HCT116 (cell line): Measurements from ENCODE around the gene ABLIM1. TPM values are rescaled to one million over a fixed set of nuclear protein-coding genes. Genes with fewer than 3 reads are reported as not detected.

Experiments used
- ATAC-seq: fragments of 200-7000 bp; cut with Tn5 transposase; 2 replicates; pipeline ENCODE4 v1.9.1; 2020; ENCODE audit warnings: mild to moderate bottlenecking, moderate library complexity
- BruUV-seq: library from RNA; stranded (reverse); fragments of 400-500 nt; replicated peaks from 2 replicates; lab custom pipeline; 2021; lab: Mats Ljungman, UMichigan
- CTCF ChIA-PET: fragments of 300-600 bp; sonication (Branson Sonifier 250); formaldehyde crosslinking; loops from one replicate; lab custom pipeline; 2021; ENCODE audit warnings: antibody characterized with exemption; lab: Charles Lee
- POLR2A ChIA-PET: fragments of 300-600, 350-600 bp; sonication (Branson Sonifier 250); formaldehyde crosslinking; loops from one replicate; lab custom pipeline; 2021; ENCODE audit warnings: antibody characterized with exemption; lab: Charles Lee
- RAD21 ChIA-PET, 2 experiments: fragments of 300-600 bp; sonication (Branson Sonifier 250); formaldehyde crosslinking; loops; one replicate each; lab custom pipeline; 2023; ENCODE audit warnings: low total read pairs in 2 of 2; ENCODE audit not compliant: uncharacterized antibody in 2 of 2, unreplicated experiment in 2 of 2, low non-redundant PET in 1 of 2; lab: Charles Lee
- DNase-seq: peaks from one replicate; pipeline ENCODE4 v3.0.0-alpha.2; 2010; ENCODE audit warnings: low read depth, low spot score
- H2AFZ ChIP-seq: fragments of 200-600 bp; shearing (Covaris generic), sonication (generic); 2 replicates; pipeline ENCODE4 v1.6.1; 2017; ENCODE audit warnings: low read depth, mixed run types, mixed read lengths, antibody characterized with exemption, low read length; ENCODE audit not compliant: poor library complexity, severe bottlenecking
- H3K27ac ChIP-seq: 2 replicates; pipeline ENCODE4 v1.5.1; 2012; ENCODE audit warnings: low read depth, low read length
- H3K27me3 ChIP-seq: fragments of 200-600 bp; sonication (generic); 2 replicates; pipeline ENCODE4 v1.6.1; 2016; ENCODE audit warnings: mixed run types, low read length, mixed read lengths; ENCODE audit not compliant: insufficient read depth
- H3K36me3 ChIP-seq, 2 experiments: fragments of 200-500 bp in 1 of 2; fragments of 200-600 bp in 1 of 2; sonication (Bioruptor generic) in 1 of 2; sonication (generic) in 1 of 2; 2 replicates each; pipeline versions ENCODE4 v1.5.1 to v1.6.1; 2014 to 2016; ENCODE audit warnings: low read length in 2 of 2, inconsistent platforms in 1 of 2, mixed read lengths in 1 of 2, mixed run types in 1 of 2; ENCODE audit not compliant: insufficient read depth in 2 of 2, control insufficient read depth in 1 of 2
- H3K4me1 ChIP-seq, 2 experiments: fragments of 200-600 bp in 1 of 2; sonication (generic) in 1 of 2; 2 replicates each; pipeline versions ENCODE4 v1.5.1 to v1.6.1; 2012 to 2017; ENCODE audit warnings: low read length in 2 of 2, inconsistent platforms in 1 of 2, mild to moderate bottlenecking in 1 of 2, mixed read lengths in 1 of 2, mixed run types in 1 of 2, moderate library complexity in 1 of 2; ENCODE audit not compliant: insufficient read depth in 2 of 2, control insufficient read depth in 1 of 2
- H3K4me2 ChIP-seq: fragments of 200-600 bp; sonication (generic); 2 replicates; pipeline ENCODE4 v1.6.1; 2017; ENCODE audit warnings: mixed run types, low read length, mixed read lengths
- H3K4me3 ChIP-seq, 2 experiments: fragments of 200-600 bp in 1 of 2; sonication (generic) in 1 of 2; replicated peaks in 1 of 2; 2 replicates each; pipeline ENCODE4 v1.5.1; 2011 to 2016; ENCODE audit warnings: low read length in 2 of 2, control low read depth in 1 of 2, low read depth in 1 of 2, mild to moderate bottlenecking in 1 of 2, mixed read lengths in 1 of 2, mixed run types in 1 of 2
- H3K79me2 ChIP-seq: fragments of 200-600 bp; sonication (generic); 2 replicates; pipeline ENCODE4 v1.6.1; 2017; ENCODE audit warnings: mild to moderate bottlenecking, mixed run types, low read length, moderate library complexity, mixed read lengths; ENCODE audit not compliant: insufficient read depth
- H3K9ac ChIP-seq: fragments of 200-600 bp; sonication (generic); 2 replicates; pipeline ENCODE4 v1.6.1; 2016; ENCODE audit warnings: low read length, mixed read lengths
- H3K9me2 ChIP-seq: fragments of 200-600 bp; sonication (generic), shearing (Covaris generic); 2 replicates; pipeline ENCODE4 v1.6.1; 2017; ENCODE audit warnings: mixed run types, mild to moderate bottlenecking, moderate library complexity; ENCODE audit not compliant: insufficient read depth
- H3K9me3 ChIP-seq, 2 experiments: fragments of 200-500 bp in 1 of 2; fragments of 200-600 bp in 1 of 2; sonication (Bioruptor generic) in 1 of 2; sonication (generic) in 1 of 2; 2 replicates each; pipeline ENCODE4 v1.6.1; 2014 to 2017; ENCODE audit warnings: low read length in 2 of 2, mixed read lengths in 2 of 2, inconsistent platforms in 1 of 2, low read depth in 1 of 2, mild to moderate bottlenecking in 1 of 2, mixed run types in 1 of 2, moderate library complexity in 1 of 2; ENCODE audit not compliant: control insufficient read depth in 1 of 2, insufficient read depth in 1 of 2
- H4K20me1 ChIP-seq: fragments of 200-600 bp; sonication (generic), shearing (Covaris generic); 2 replicates; pipeline ENCODE4 v1.6.1; 2017; ENCODE audit warnings: mixed run types, mild to moderate bottlenecking, moderate library complexity; ENCODE audit not compliant: insufficient read depth
- CBX3 ChIP-seq: IDR thresholded peaks from 2 replicates; pipeline ENCODE4 v1.6.1; 2012; ENCODE audit warnings: low read depth
- EZH2 ChIP-seq: fragments of 200-600 bp; sonication (generic); IDR thresholded peaks from 2 replicates; pipeline ENCODE4 v1.6.1; 2017; ENCODE audit warnings: antibody characterized with exemption, mixed run types
- EZH2phosphoT487 ChIP-seq: fragments of 200-600 bp; IDR thresholded peaks from 2 replicates; pipeline ENCODE4 v1.6.1; 2018; ENCODE audit warnings: antibody characterized with exemption, borderline replicate concordance
- FOSL1 ChIP-seq: IDR thresholded peaks from 2 replicates; pipeline ENCODE4 v1.6.1; 2012; ENCODE audit warnings: low read depth
- JUND ChIP-seq: IDR thresholded peaks from 2 replicates; pipeline ENCODE4 v1.6.1; 2012
- POLR2A ChIP-seq: IDR thresholded peaks from 2 replicates; pipeline ENCODE4 v1.7.0; 2011; ENCODE audit warnings: borderline replicate concordance; ENCODE audit not compliant: insufficient read depth, insufficient read length; ENCODE audit errors: extremely low read depth
- POLR2AphosphoS5 ChIP-seq: IDR thresholded peaks from 2 replicates; pipeline ENCODE4 v1.6.1; 2011; ENCODE audit warnings: mild to moderate bottlenecking, low read depth, low read length, moderate library complexity
- RAD21 ChIP-seq: IDR thresholded peaks from 2 replicates; pipeline ENCODE4 v1.6.1; 2012; ENCODE audit warnings: low read depth, mild to moderate bottlenecking
- SIN3A ChIP-seq: IDR thresholded peaks from 2 replicates; pipeline ENCODE4 v1.6.1; 2012; ENCODE audit warnings: low read depth
- SP1 ChIP-seq: IDR thresholded peaks from 2 replicates; pipeline ENCODE4 v1.6.1; 2012; ENCODE audit warnings: low read depth
- SRF ChIP-seq: IDR thresholded peaks from 2 replicates; pipeline ENCODE4 v1.6.1; 2012; ENCODE audit warnings: low read depth
- TCF7L2 ChIP-seq: IDR thresholded peaks from 2 replicates; pipeline ENCODE4 v1.7.0; 2011; ENCODE audit warnings: borderline replicate concordance, inconsistent platforms; ENCODE audit not compliant: insufficient read depth, insufficient read length; ENCODE audit errors: extremely low read depth
- ZNF274 ChIP-seq: fragments of 200-500 bp; sonication (Bioruptor generic); IDR thresholded peaks from 2 replicates; pipeline ENCODE4 v1.6.1; 2014; ENCODE audit warnings: mild to moderate bottlenecking, low read depth, low read length, inconsistent platforms
- intact Hi-C: fragments of 100-400 bp; cut with micrococcal nuclease; formaldehyde crosslinking; loops from 2 replicates; pipeline ENCODE4 v1.10.0; 2022
- total RNA-seq: library from RNA; stranded (reverse); gene quantifications from one replicate; pipeline ENCODE4 v1.2.1, GENCODE V29; 2021; ENCODE audit not compliant: unreplicated experiment
- TF ChIP-seq, protein P1 (sequence below), 3 experiments: fragments of 200-600 bp in 1 of 3; sonication (generic) in 1 of 3; IDR thresholded peaks in 2 of 3; conservative IDR thresholded peaks in 1 of 3; 2 replicates each; pipeline ENCODE4 v1.5.1; 2012 to 2017; ENCODE audit warnings: low read depth in 2 of 3, low read length in 2 of 3, antibody characterized with exemption in 1 of 3, borderline replicate concordance in 1 of 3, control low read depth in 1 of 3, mild to moderate bottlenecking in 1 of 3, mixed read lengths in 1 of 3, mixed run types in 1 of 3, moderate library complexity in 1 of 3; ENCODE audit not compliant: insufficient read depth in 1 of 3
- TF ChIP-seq, protein P2 (sequence below): IDR thresholded peaks from 2 replicates; pipeline ENCODE4 v1.6.1; 2011; ENCODE audit warnings: mild to moderate bottlenecking, low read length, moderate library complexity; ENCODE audit not compliant: insufficient replicate concordance; ENCODE audit errors: extremely low read depth
- TF ChIP-seq, protein P3 (sequence below): IDR thresholded peaks from 2 replicates; pipeline ENCODE4 v1.6.1; 2012
- TF ChIP-seq, protein P4 (sequence below): IDR thresholded peaks from 2 replicates; pipeline ENCODE4 v1.6.1; 2012

Gene ABLIM1
- total RNA-seq, 1 experiment from 2014 or later: 96.2 TPM

DNA sequence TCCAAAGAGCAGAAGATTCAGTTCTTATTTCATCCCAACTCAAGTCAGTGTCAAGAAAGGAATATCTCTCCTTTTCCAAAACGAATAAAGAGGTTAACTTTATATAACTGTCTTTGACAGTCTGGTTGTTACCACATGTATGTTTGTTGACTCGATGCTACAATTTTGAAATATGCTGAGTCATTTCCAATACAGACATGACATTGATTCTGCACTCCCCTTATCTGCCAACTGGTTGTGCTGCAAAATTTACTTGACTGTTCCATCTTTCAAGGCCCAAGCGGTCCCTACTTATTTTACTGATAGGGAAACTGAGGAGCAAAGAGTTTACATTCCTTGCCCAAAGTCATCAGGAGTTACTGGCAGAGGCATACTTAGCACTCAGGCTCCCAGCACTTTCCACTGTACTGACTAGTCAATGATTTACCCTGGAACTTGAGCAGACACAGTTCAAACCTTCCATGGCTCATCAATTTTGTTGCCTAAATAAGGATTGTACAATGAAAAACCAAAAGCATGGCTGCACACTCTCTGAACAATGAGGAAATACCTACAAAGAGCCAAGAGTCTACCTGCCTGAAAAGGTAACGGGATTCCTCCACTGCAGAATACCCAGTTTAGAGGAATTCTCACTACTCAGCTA lies 52.8 kb downstream of the ABLIM1 start:
- no peak for DNase-seq
- peaks cover 0 to 7% of the 10 kb centered on the region in 2 experiments; a peak in 1 of 4 replicates for H3K4me1 ChIP-seq
- H3K27me3 ChIP-seq: no peaks in the 10 kb centered on the region
- no peak for ATAC-seq
- no peak overlapping the region for H3K27ac ChIP-seq
- H3K4me3 ChIP-seq: no peak overlapping the region
- TF ChIP-seq SP1 (no peak), EZH2phosphoT487 (no peak), CBX3 (no peak), EZH2 (no peak), POLR2A (no peak), ZNF274 (no peak), SRF (no peak), SIN3A (no peak), TCF7L2 (no peak), FOSL1 (no peak), RAD21 (no peak), POLR2AphosphoS5 (no peak), JUND (no peak)
- TF ChIP-seq, protein P1, sequence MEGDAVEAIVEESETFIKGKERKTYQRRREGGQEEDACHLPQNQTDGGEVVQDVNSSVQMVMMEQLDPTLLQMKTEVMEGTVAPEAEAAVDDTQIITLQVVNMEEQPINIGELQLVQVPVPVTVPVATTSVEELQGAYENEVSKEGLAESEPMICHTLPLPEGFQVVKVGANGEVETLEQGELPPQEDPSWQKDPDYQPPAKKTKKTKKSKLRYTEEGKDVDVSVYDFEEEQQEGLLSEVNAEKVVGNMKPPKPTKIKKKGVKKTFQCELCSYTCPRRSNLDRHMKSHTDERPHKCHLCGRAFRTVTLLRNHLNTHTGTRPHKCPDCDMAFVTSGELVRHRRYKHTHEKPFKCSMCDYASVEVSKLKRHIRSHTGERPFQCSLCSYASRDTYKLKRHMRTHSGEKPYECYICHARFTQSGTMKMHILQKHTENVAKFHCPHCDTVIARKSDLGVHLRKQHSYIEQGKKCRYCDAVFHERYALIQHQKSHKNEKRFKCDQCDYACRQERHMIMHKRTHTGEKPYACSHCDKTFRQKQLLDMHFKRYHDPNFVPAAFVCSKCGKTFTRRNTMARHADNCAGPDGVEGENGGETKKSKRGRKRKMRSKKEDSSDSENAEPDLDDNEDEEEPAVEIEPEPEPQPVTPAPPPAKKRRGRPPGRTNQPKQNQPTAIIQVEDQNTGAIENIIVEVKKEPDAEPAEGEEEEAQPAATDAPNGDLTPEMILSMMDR (IDR thresholded peaks at IDR 0.05 in 2 of 3, conservative IDR thresholded peaks at IDR 0.05 in 1 of 3; ENCODE audit: borderline replicate concordance in 1 of 3, insufficient read depth in 1 of 3, low read depth in 2 of 3, low read length in 2 of 3): no peak
- TF ChIP-seq, protein P2, sequence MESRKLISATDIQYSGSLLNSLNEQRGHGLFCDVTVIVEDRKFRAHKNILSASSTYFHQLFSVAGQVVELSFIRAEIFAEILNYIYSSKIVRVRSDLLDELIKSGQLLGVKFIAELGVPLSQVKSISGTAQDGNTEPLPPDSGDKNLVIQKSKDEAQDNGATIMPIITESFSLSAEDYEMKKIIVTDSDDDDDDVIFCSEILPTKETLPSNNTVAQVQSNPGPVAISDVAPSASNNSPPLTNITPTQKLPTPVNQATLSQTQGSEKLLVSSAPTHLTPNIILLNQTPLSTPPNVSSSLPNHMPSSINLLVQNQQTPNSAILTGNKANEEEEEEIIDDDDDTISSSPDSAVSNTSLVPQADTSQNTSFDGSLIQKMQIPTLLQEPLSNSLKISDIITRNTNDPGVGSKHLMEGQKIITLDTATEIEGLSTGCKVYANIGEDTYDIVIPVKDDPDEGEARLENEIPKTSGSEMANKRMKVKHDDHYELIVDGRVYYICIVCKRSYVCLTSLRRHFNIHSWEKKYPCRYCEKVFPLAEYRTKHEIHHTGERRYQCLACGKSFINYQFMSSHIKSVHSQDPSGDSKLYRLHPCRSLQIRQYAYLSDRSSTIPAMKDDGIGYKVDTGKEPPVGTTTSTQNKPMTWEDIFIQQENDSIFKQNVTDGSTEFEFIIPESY: no peak
- TF ChIP-seq, protein P3, sequence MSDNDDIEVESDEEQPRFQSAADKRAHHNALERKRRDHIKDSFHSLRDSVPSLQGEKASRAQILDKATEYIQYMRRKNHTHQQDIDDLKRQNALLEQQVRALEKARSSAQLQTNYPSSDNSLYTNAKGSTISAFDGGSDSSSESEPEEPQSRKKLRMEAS: no peak
- TF ChIP-seq, protein P4, sequence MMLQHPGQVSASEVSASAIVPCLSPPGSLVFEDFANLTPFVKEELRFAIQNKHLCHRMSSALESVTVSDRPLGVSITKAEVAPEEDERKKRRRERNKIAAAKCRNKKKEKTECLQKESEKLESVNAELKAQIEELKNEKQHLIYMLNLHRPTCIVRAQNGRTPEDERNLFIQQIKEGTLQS: no peak
- POLR2A ChIA-PET: no interaction called here
- H3K9me2 ChIP-seq: no peaks in the 10 kb centered on the region
- no peak overlapping the region for H3K4me2 ChIP-seq
- intact Hi-C loops: no loop called here
- H3K79me2 ChIP-seq: no peaks in the 10 kb centered on the region
- CTCF ChIA-PET: no interaction called here
- no peak overlapping the region for H2AFZ ChIP-seq
- no peaks in the 10 kb centered on the region for H3K9me3 ChIP-seq
- H4K20me1 ChIP-seq: no peaks in the 10 kb centered on the region
- RAD21 ChIA-PET: no interaction called here
- H3K36me3 ChIP-seq: no peaks in the 10 kb centered on the region
- BruUV-seq: no TSS peak
- H3K9ac ChIP-seq: no peak overlapping the region
